HCT116 (cell line): ENCODE results near the gene TRIM56.

Experiments
- CEBPB ChIP-seq: IDR thresholded peaks from 2 replicates; pipeline ENCODE4 v1.6.1; 2012; ENCODE audit warnings: low read depth
- CTCF ChIP-seq, 3 experiments: fragments of 200-600 bp in 1 of 3; sonication (generic) in 1 of 3; IDR thresholded peaks in 2 of 3; conservative IDR thresholded peaks in 1 of 3; 2 replicates each; pipeline ENCODE4 v1.5.1; 2012 to 2017; ENCODE audit warnings: low read depth in 2 of 3, low read length in 2 of 3, antibody characterized with exemption in 1 of 3, borderline replicate concordance in 1 of 3, control low read depth in 1 of 3, mild to moderate bottlenecking in 1 of 3, mixed read lengths in 1 of 3, mixed run types in 1 of 3, moderate library complexity in 1 of 3; ENCODE audit not compliant: insufficient read depth in 1 of 3
- EZH2 ChIP-seq: fragments of 200-600 bp; sonication (generic); IDR thresholded peaks from 2 replicates; pipeline ENCODE4 v1.6.1; 2017; ENCODE audit warnings: antibody characterized with exemption, mixed run types
- EZH2phosphoT487 ChIP-seq: fragments of 200-600 bp; IDR thresholded peaks from 2 replicates; pipeline ENCODE4 v1.6.1; 2018; ENCODE audit warnings: antibody characterized with exemption, borderline replicate concordance
- FOSL1 ChIP-seq: IDR thresholded peaks from 2 replicates; pipeline ENCODE4 v1.6.1; 2012; ENCODE audit warnings: low read depth
- JUND ChIP-seq: IDR thresholded peaks from 2 replicates; pipeline ENCODE4 v1.6.1; 2012
- POLR2A ChIP-seq: IDR thresholded peaks from 2 replicates; pipeline ENCODE4 v1.7.0; 2011; ENCODE audit warnings: borderline replicate concordance; ENCODE audit not compliant: insufficient read depth, insufficient read length; ENCODE audit errors: extremely low read depth
- POLR2AphosphoS5 ChIP-seq: IDR thresholded peaks from 2 replicates; pipeline ENCODE4 v1.6.1; 2011; ENCODE audit warnings: mild to moderate bottlenecking, low read depth, low read length, moderate library complexity
- RAD21 ChIP-seq: IDR thresholded peaks from 2 replicates; pipeline ENCODE4 v1.6.1; 2012; ENCODE audit warnings: low read depth, mild to moderate bottlenecking
- SIN3A ChIP-seq: IDR thresholded peaks from 2 replicates; pipeline ENCODE4 v1.6.1; 2012; ENCODE audit warnings: low read depth
- SP1 ChIP-seq: IDR thresholded peaks from 2 replicates; pipeline ENCODE4 v1.6.1; 2012; ENCODE audit warnings: low read depth
- ZBTB33 ChIP-seq: IDR thresholded peaks from 2 replicates; pipeline ENCODE4 v1.6.1; 2011; ENCODE audit warnings: mild to moderate bottlenecking, low read length, moderate library complexity; ENCODE audit not compliant: insufficient replicate concordance; ENCODE audit errors: extremely low read depth
- ZNF274 ChIP-seq: fragments of 200-500 bp; sonication (Bioruptor generic); IDR thresholded peaks from 2 replicates; pipeline ENCODE4 v1.6.1; 2014; ENCODE audit warnings: mild to moderate bottlenecking, low read depth, low read length, inconsistent platforms

- TF ChIP-seq ZNF274 = no peak
- peak; percentile 88 to 96 (median 95) for TF ChIP-seq CTCF (IDR thresholded peaks at IDR 0.05 in 2 of 3, conservative IDR thresholded peaks at IDR 0.05 in 1 of 3; ENCODE audit: borderline replicate concordance in 1 of 3, insufficient read depth in 1 of 3, low read depth in 2 of 3, low read length in 2 of 3)
- TF ChIP-seq EZH2phosphoT487 = no peak
- no peak for TF ChIP-seq EZH2
- no peak for TF ChIP-seq POLR2A
- TF ChIP-seq POLR2AphosphoS5 = no peak
- no peak for TF ChIP-seq SIN3A
- no peak for TF ChIP-seq CEBPB
- no peak for TF ChIP-seq FOSL1
- TF ChIP-seq SP1 = no peak
- peak; percentile 94 for TF ChIP-seq RAD21
- no peak for TF ChIP-seq JUND
- TF ChIP-seq ZBTB33 = no peak
Observed at GRCh38 chr7:101077303-101078086, 7.8 kb upstream of the TRIM56 start.
